Activated CD8-positive, alpha-beta T cell treated with anti-CD3 and anti-CD28 coated beads for 36 hours (primary cell): ENCODE data around the gene HOXD3. TPM values are rescaled to one million over a fixed set of nuclear protein-coding genes. Genes with fewer than 3 reads are reported as not detected.

ENCODE experiments used
- ATAC-seq: fragments of 200-7000 bp; cut with Tn5 transposase; one replicate; pipeline ENCODE4 v1.10.0; 2021; ENCODE audit warnings: mild to moderate bottlenecking, moderate library complexity
- CTCF ChIA-PET: fragments of 350-600 bp; sonication (Branson Sonifier 250); formaldehyde crosslinking; loops from one replicate; lab custom pipeline; 2021; ENCODE audit warnings: antibody characterized with exemption; lab: Charles Lee
- POLR2A ChIA-PET: fragments of 350-600 bp; sonication (Branson Sonifier 250); formaldehyde crosslinking; loops from one replicate; lab custom pipeline; 2021; ENCODE audit warnings: antibody characterized with exemption; lab: Charles Lee
- DNase-seq: peaks from one replicate; pipeline ENCODE4 v3.0.0-alpha.2; 2020
- H3K27ac Mint-ChIP-seq: one replicate; pipeline ENCODE4 v1.8.0; 2021; ENCODE audit warnings: mild to moderate bottlenecking, mixed read lengths
- H3K27me3 Mint-ChIP-seq: one replicate; pipeline ENCODE4 v1.8.0; 2021; ENCODE audit warnings: mixed read lengths
- H3K36me3 Mint-ChIP-seq: one replicate; pipeline ENCODE4 v1.8.0; 2021; ENCODE audit warnings: low read depth, mixed read lengths
- H3K4me1 Mint-ChIP-seq: one replicate; pipeline ENCODE4 v1.8.0; 2021; ENCODE audit warnings: low read depth, mixed read lengths
- H3K4me3 Mint-ChIP-seq: one replicate; pipeline ENCODE4 v1.8.0; 2021; ENCODE audit warnings: mild to moderate bottlenecking, moderate library complexity, mixed read lengths
- H3K9me3 Mint-ChIP-seq: one replicate; pipeline ENCODE4 v1.8.0; 2021; ENCODE audit warnings: mixed read lengths
- intact Hi-C: fragments of 100-400 bp; cut with micrococcal nuclease; formaldehyde crosslinking; loops from one replicate; pipeline ENCODE4 v1.10.0; 2022
- total RNA-seq, 2 experiments: library from RNA; stranded (reverse); gene quantifications; one replicate each; pipeline ENCODE4 v1.2.3, GENCODE V29; 2021
- TF ChIP-seq, protein P1 (sequence below): fragments of 200-600 bp; IDR thresholded peaks from one replicate; pipeline ENCODE4 v1.8.0; 2022; ENCODE audit warnings: antibody characterized with exemption, mild to moderate bottlenecking

HOXD3 gene
- total RNA-seq, 2 experiments from 2014 or later = not detected

DNA sequence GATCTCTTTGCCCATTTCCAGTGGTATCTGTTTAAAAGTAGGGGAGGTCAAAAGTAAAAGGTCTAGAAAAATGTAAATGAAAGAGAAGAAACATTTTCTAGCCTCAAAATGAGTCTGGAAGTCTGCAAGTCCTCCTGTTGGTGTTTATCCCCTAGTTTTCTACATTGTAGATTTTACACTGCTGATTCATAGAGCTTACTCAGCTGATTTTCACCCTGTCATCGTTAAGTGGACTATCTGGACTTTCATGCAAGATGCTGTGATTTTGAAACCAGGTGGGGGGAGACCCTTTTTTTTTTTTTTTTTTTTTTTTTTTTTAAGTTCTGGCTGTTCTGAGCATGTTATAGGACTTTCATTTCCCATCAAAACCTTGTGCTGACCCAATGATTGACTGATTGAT is 10.3 kb downstream of the HOXD3 start:
- POLR2A ChIA-PET = interaction anchor here (0.6 kb wide), 1 partner anchor 87 kb away, joined by 3 read pairs; no protein-coding TSS in a partner anchor
- CTCF ChIA-PET = no interaction called here
- Mint-ChIP-seq H3K4me3 (no peak overlapping the region), H3K27me3 (peaks cover 81% of the 10 kb centered on the region), H3K9me3 (peaks cover 5% of the 10 kb centered on the region), H3K4me1 (peaks cover 13% of the 10 kb centered on the region), H3K36me3 (peaks cover 3% of the 10 kb centered on the region), H3K27ac (no peak overlapping the region)
- TF ChIP-seq, protein P1, sequence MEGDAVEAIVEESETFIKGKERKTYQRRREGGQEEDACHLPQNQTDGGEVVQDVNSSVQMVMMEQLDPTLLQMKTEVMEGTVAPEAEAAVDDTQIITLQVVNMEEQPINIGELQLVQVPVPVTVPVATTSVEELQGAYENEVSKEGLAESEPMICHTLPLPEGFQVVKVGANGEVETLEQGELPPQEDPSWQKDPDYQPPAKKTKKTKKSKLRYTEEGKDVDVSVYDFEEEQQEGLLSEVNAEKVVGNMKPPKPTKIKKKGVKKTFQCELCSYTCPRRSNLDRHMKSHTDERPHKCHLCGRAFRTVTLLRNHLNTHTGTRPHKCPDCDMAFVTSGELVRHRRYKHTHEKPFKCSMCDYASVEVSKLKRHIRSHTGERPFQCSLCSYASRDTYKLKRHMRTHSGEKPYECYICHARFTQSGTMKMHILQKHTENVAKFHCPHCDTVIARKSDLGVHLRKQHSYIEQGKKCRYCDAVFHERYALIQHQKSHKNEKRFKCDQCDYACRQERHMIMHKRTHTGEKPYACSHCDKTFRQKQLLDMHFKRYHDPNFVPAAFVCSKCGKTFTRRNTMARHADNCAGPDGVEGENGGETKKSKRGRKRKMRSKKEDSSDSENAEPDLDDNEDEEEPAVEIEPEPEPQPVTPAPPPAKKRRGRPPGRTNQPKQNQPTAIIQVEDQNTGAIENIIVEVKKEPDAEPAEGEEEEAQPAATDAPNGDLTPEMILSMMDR = no peak
- no peak for DNase-seq
- no peak for ATAC-seq
- intact Hi-C loops = no loop called here

DNA sequence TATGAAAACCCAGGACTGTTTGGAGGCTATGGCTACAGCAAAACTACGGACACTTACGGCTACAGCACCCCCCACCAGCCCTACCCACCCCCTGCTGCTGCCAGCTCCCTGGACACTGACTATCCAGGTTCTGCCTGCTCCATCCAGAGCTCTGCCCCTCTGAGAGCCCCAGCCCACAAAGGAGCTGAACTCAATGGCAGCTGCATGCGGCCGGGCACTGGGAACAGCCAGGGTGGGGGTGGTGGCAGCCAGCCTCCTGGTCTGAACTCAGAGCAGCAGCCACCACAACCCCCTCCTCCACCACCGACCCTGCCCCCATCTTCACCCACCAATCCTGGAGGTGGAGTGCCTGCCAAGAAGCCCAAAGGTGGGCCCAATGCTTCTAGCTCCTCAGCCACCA is 12.1 kb downstream of the HOXD3 start:
- peaks cover 1% of the 10 kb centered on the region for H3K9me3 Mint-ChIP-seq
- CTCF ChIA-PET = interaction anchor here (0.7 to 1.4 kb wide), 3 partner anchors 10 to 29 kb away, joined by 3 to 5 read pairs (median 3); no protein-coding TSS in a partner anchor
- no peak for ATAC-seq
- H3K36me3 Mint-ChIP-seq = peaks cover under 1% of the 10 kb centered on the region
- intact Hi-C loops = no loop called here
- H3K27ac Mint-ChIP-seq = no peak overlapping the region
- no peak overlapping the region for H3K4me3 Mint-ChIP-seq
- TF ChIP-seq, protein P1 = no peak
- POLR2A ChIA-PET = no interaction called here
- peaks cover 82% of the 10 kb centered on the region for H3K27me3 Mint-ChIP-seq
- H3K4me1 Mint-ChIP-seq = peaks cover 19% of the 10 kb centered on the region
- DNase-seq = no peak

DNA sequence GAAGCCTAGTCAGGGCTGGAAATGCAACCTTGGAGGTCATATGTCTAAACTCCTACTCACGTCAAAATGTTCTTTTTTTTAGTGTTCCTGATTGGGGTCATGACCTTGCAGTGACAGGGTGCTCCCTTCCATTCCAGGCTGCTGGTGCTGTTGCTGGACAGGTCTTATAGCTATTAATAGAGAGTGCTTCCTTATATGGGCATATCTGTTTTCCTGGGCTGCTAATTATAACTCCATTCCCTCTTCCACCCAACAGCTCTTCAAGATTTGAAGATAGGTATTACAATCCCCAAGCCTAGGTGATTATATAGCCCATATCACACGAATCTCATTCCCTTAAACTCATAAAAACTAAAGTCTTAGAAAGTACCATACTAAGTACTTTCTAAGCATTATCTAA is 12.6 kb downstream of the HOXD3 start:
- intact Hi-C loops = loop anchor here (5.0 kb wide), 1 partner anchor 37 kb away; no protein-coding TSS in a partner anchor
- H3K9me3 Mint-ChIP-seq = peaks cover 1% of the 10 kb centered on the region
- TF ChIP-seq, protein P1 = no peak
- DNase-seq (no peak), ATAC-seq (no peak)
- no peak overlapping the region for H3K27ac Mint-ChIP-seq
- ChIA-PET CTCF (interaction anchor here (0.7 to 1.4 kb wide), 3 partner anchors 9 to 29 kb away, joined by 3 to 5 read pairs (median 3); no protein-coding TSS in a partner anchor), POLR2A (no interaction called here)
- H3K4me3 Mint-ChIP-seq = no peak overlapping the region
- H3K4me1 Mint-ChIP-seq = peaks cover 14% of the 10 kb centered on the region
- peaks cover 81% of the 10 kb centered on the region for H3K27me3 Mint-ChIP-seq
- no peaks in the 10 kb centered on the region for H3K36me3 Mint-ChIP-seq

DNA sequence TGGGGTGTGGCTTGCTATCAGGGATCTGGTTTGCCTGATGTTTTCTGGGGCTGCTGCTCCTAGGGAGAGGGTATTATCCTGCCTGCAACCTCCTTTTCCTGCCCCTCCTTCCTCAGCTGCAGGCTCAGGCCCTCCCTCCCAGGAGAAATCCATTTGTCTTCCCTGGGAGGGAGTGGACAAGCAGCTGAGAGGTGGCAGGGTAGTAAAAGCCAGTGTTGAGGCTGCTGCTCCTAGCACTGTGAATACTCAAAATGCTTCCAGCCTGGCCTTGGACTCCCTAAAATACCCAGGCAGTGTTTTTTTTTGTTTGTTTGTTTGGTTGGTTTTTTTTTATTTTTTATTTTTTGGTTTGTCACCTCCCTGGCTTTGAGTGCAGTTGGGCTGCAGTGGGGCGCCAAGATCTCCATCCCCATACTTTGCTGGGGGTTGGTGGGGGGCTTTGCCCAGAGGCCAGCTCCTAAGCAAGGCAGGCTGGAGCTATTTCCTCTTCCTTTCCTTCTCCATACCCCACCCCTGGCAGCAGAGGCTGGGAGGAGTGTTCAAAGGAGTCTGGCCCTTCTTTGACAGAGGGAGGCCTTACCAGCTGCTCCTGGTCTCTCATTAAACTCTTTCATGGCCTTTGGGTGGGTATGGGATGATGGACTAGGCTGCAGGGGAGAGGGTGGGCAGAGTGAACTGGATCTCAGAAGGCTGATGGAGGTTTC is 13.6 kb downstream of the HOXD3 start:
- Mint-ChIP-seq H3K27ac (no peak overlapping the region), H3K9me3 (peaks cover 1% of the 10 kb centered on the region), H3K4me3 (no peak overlapping the region), H3K36me3 (no peaks in the 10 kb centered on the region), H3K4me1 (peaks cover 14% of the 10 kb centered on the region), H3K27me3 (peaks cover 80% of the 10 kb centered on the region)
- ATAC-seq = no peak
- POLR2A ChIA-PET = no interaction called here
- TF ChIP-seq, protein P1 = no peak
- CTCF ChIA-PET = no interaction called here
- intact Hi-C loops = loop anchor here (5.0 kb wide), 1 partner anchor 38 kb away; no protein-coding TSS in a partner anchor
- DNase-seq = no peak

DNA sequence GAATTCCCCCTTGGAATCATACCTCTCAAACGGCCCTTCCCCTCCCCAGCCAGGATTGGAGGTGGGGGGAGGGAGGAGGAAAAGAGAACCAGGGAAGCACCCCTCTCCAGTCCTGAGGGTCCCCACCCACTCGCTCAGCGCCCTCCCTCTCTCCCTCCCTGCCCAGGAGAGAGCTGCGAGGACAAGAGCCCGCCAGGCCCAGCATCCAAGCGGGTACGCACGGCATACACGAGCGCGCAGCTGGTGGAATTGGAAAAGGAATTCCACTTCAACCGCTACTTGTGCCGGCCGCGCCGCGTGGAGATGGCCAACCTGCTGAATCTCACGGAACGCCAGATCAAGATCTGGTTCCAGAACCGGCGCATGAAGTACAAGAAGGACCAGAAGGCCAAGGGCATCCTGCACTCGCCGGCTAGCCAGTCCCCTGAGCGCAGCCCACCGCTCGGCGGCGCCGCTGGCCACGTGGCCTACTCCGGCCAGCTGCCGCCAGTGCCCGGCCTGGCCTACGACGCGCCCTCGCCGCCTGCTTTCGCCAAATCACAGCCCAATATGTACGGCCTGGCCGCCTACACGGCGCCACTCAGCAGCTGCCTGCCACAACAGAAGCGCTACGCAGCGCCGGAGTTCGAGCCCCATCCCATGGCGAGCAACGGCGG is 14.4 kb downstream of the HOXD3 start:
- Mint-ChIP-seq H3K4me1 (peaks cover 14% of the 10 kb centered on the region), H3K27ac (no peak overlapping the region), H3K4me3 (no peak overlapping the region), H3K27me3 (peaks cover 81% of the 10 kb centered on the region), H3K9me3 (peaks cover 1% of the 10 kb centered on the region), H3K36me3 (no peaks in the 10 kb centered on the region)
- TF ChIP-seq, protein P1 = no peak
- DNase-seq (no peak), ATAC-seq (no peak)
- CTCF ChIA-PET = no interaction called here
- POLR2A ChIA-PET = no interaction called here
- intact Hi-C loops = loop anchor here (5.0 kb wide), 1 partner anchor 39 kb away; no protein-coding TSS in a partner anchor
